Smooth muscle cell (in vitro differentiated cells): ENCODE data around the gene MS4A13. TPM values are rescaled to one million over a fixed set of nuclear protein-coding genes. Genes with fewer than 3 reads are reported as not detected.
"Not testable (repeated sequence)": the region's sequence is repeated elsewhere in the genome, so short reads cannot be mapped to it uniquely, and the experiment has no call there.

ENCODE experiments used
- DNase-seq: peaks from one replicate; lab custom pipeline; 2025; ENCODE audit not compliant: unreplicated experiment; lab: John Stamatoyannopoulos, UW
- H2AFZ ChIP-seq: fragments of 200-600 bp; sonication (generic); 2 replicates; pipeline ENCODE4 v1.6.0; 2016; ENCODE audit warnings: antibody characterized with exemption, low read depth, mild to moderate bottlenecking
- H3F3A ChIP-seq: fragments of 200-600 bp; sonication (generic); 2 replicates; pipeline ENCODE4 v1.6.0; 2017; ENCODE audit warnings: antibody characterized with exemption, low read depth
- H3K27ac ChIP-seq: fragments of 200-600 bp; sonication (generic); 2 replicates; pipeline ENCODE4 v1.5.1; 2016; ENCODE audit warnings: low read depth, mild to moderate bottlenecking
- H3K27me3 ChIP-seq: fragments of 200-600 bp; sonication (generic); 2 replicates; pipeline ENCODE4 v1.6.1; 2016; ENCODE audit warnings: low read depth, mild to moderate bottlenecking
- H3K36me3 ChIP-seq: fragments of 200-600 bp; sonication (generic); 2 replicates; pipeline ENCODE4 v1.5.1; 2016; ENCODE audit warnings: low read depth
- H3K4me1 ChIP-seq: fragments of 200-600 bp; sonication (generic); 2 replicates; pipeline ENCODE4 v1.5.1; 2016; ENCODE audit warnings: low read depth
- H3K4me2 ChIP-seq: fragments of 200-600 bp; sonication (generic); 2 replicates; pipeline ENCODE4 v1.6.0; 2016; ENCODE audit warnings: mild to moderate bottlenecking
- H3K4me3 ChIP-seq: fragments of 200-600 bp; sonication (generic); 2 replicates; pipeline ENCODE4 v1.5.1; 2016; ENCODE audit warnings: mild to moderate bottlenecking
- H3K79me2 ChIP-seq: fragments of 200-600 bp; sonication (generic); 2 replicates; pipeline ENCODE4 v1.6.0; 2016; ENCODE audit warnings: low read depth, mild to moderate bottlenecking
- H3K9ac ChIP-seq: fragments of 200-600 bp; sonication (generic); 2 replicates; pipeline ENCODE4 v1.6.0; 2016; ENCODE audit warnings: low read depth
- H3K9me3 ChIP-seq: fragments of 200-600 bp; sonication (generic); replicated peaks from 2 replicates; pipeline ENCODE4 v1.5.1; 2016; ENCODE audit warnings: low read depth
- H4K20me1 ChIP-seq: fragments of 200-600 bp; sonication (generic); 2 replicates; pipeline ENCODE4 v1.6.0; 2016; ENCODE audit warnings: low read depth
- CTCF ChIP-seq: fragments of 200-600 bp; sonication (generic); IDR thresholded peaks from 2 replicates; pipeline ENCODE4 v1.5.1; 2017; ENCODE audit warnings: borderline replicate concordance, mild to moderate bottlenecking, antibody characterized with exemption; ENCODE audit not compliant: insufficient read depth, poor library complexity, severe bottlenecking
- WGBS: methylation state at CpG from one replicate; pipeline ENCODE4 v1.1.7; 2016; ENCODE audit warnings: low lambda C conversion rate; 5-methylcytosine and 5-hydroxymethylcytosine counted together
- polyA plus RNA-seq: library from polyadenylated mRNA; unstranded; fragments of >200 nt; fragmentation: Nextera tagmentation; extraction: Ambion mirVana; gene quantifications from 2 replicates; pipeline ENCODE4 v1.2.1, GENCODE V29; 2016
- total RNA-seq: library from RNA; depleted of rRNA; stranded (reverse); fragments of >200 nt; gene quantifications from 2 replicates; pipeline ENCODE4 v1.2.3, GENCODE V29; 2014

MS4A13 gene
- total and polyA plus RNA-seq, 2 experiments from 2014 or later: not detected

DNA sequence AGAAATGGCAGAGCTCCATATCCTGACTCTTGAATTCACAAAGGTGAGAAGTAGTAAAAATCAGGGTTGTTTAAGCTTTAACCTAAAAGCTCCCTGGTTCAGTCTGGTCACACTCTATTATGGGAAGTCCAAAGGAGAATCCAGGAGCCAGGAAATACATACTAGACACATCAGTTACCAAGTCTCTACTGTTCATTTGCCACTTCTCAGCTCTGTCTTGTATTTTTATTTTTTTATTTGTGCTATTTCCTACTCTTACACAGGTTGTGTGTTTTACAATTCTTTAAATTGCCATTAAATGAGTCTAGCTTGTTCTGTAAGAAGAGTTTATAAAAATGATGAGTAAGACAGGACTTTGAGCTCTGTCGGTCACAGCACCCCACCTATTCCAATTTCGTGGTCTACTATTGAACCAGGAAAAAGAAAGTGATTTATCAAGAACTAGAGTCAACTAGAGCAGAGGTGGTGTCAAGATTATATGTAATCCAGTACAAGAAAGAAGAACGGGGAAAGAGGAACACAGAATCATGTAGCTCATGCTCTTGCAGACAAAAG is 12.9 kb upstream of the MS4A13 start:
- H4K20me1 ChIP-seq: no peaks in the 10 kb centered on the region
- H3K27ac ChIP-seq: no peak overlapping the region
- H3K79me2 ChIP-seq: no peaks in the 10 kb centered on the region
- TF ChIP-seq CTCF: no peak
- H3K4me2 ChIP-seq: no peak overlapping the region
- H3K9me3 ChIP-seq: no peaks in the 10 kb centered on the region
- DNase-seq: no peak
- H2AFZ ChIP-seq: no peak overlapping the region
- no peaks in the 10 kb centered on the region for H3F3A ChIP-seq
- WGBS: 81% methylated on average over 3 of the region's 3 CpGs
- H3K9ac ChIP-seq: no peak overlapping the region
- H3K27me3 ChIP-seq: no peaks in the 10 kb centered on the region
- no peak overlapping the region for H3K4me3 ChIP-seq
- H3K36me3 ChIP-seq: no peaks in the 10 kb centered on the region
- no peaks in the 10 kb centered on the region for H3K4me1 ChIP-seq

DNA sequence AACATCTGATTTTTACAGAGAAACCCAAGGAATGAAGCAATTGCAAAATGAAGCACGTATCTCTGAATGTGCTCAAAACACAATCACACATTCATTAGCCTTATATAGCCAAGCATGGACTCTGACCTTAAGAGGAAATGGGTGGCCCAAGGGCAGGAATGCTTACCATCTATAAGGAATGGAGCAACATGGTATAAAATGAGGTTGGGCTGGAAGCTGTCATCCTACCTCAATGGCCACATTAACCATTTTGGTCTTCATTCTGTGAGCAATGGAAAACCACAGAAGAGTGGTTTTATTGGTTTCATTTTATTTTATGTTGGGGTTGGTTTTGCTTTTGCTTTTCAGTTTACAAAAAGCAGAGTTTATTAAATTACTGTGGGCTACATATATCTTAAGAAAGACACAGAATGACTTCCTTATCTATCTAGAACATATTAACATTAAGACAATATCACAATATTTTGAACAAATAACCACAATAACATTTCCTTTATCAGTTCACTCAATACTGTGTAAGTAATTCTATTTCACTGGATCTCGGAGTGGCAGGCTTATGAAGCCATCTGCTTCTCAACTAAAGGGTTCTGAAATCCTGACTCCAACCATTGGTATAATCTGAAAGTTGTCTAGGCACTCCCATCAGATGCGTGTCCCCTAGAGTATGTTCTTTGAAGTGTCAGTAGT is 10.8 kb upstream of the MS4A13 start:
- Histone ChIP-seq H2AFZ (no peak overlapping the region), H3F3A (no peaks in the 10 kb centered on the region), H4K20me1 (no peaks in the 10 kb centered on the region), H3K4me2 (no peak overlapping the region), H3K79me2 (no peaks in the 10 kb centered on the region), H3K27ac (no peak overlapping the region), H3K36me3 (no peaks in the 10 kb centered on the region), H3K27me3 (no peaks in the 10 kb centered on the region), H3K4me3 (no peak overlapping the region), H3K4me1 (no peaks in the 10 kb centered on the region), H3K9ac (no peak overlapping the region), H3K9me3 (no peaks in the 10 kb centered on the region)
- 83% methylated on average over 3 of the region's 3 CpGs for WGBS
- TF ChIP-seq CTCF: no peak
- DNase-seq: no peak

DNA sequence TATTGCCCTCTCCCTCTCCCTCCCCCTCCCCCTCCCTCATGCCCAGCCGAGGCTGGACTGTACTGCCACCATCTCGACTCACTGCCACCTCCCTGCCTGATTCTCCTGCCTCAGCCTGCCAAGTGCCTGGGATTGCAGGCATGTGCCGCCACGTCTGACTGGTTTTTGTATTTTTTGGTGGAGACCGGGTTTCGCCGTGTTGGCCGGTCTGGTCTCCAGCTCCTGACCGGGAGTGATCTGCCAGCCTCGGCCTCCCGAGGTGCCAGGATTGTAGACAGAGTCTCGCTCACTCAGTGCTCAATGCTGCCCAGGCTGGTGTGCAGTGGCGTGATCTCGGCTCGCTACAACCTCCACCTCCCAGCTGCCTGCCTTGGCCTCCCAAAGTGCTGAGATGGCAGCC is 5.6 kb upstream of the MS4A13 start:
- DNase-seq, H3K27me3 ChIP-seq, H3F3A ChIP-seq, H3K4me2 ChIP-seq, H3K9ac ChIP-seq, H3K4me1 ChIP-seq, H2AFZ ChIP-seq, H3K9me3 ChIP-seq, H3K79me2 ChIP-seq, H3K36me3 ChIP-seq, H3K27ac ChIP-seq, H3K4me3 ChIP-seq, H4K20me1 ChIP-seq: not testable (repeated sequence)
- WGBS: 76% methylated on average over 13 of the region's 15 CpGs

DNA sequence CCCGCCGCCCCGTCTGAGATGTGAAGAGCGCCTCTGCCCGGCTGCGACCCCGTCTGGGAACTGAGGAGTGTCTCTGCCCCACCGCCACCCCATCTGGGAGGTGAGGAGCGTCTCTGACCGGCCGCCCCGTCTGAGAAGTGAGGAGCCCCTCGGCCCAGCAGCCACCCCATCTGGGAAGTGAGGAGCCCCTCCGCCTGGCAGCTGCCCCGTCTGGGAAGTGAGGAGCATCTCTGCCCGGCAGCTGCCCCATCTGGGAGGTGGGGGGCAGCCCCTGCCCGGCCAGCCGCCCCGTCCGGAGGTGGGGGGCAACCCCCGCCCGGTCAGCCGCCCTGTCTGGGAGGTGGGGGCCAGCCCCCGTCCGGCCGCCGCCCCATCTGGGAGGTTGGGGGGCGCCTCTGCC is 5.0 kb upstream of the MS4A13 start:
- H3K4me2 ChIP-seq, H2AFZ ChIP-seq, H4K20me1 ChIP-seq, H3K9ac ChIP-seq, H3F3A ChIP-seq, H3K36me3 ChIP-seq, DNase-seq, H3K79me2 ChIP-seq, H3K9me3 ChIP-seq, H3K4me1 ChIP-seq, H3K4me3 ChIP-seq, H3K27ac ChIP-seq, H3K27me3 ChIP-seq: not testable (repeated sequence)
- WGBS: 88% methylated on average over 9 of the region's 28 CpGs
